Measurements from ENCODE around the gene KDM1A.

KDM1A gene

GRCh38 chr1:23013657-23014056, 5.6 kb upstream of the KDM1A start:
- no peak for DNase-seq (ENCODE audit: low read depth in 2 of 2)

GRCh38 chr1:23018661-23019093, 591 bp upstream of the KDM1A start:
- no peak for DNase-seq (ENCODE audit: low read depth in 2 of 2)

GRCh38 chr1:23019863-23020625, 776 bp downstream of the KDM1A start:
- no peak for DNase-seq (ENCODE audit: low read depth in 2 of 2)

DNA sequence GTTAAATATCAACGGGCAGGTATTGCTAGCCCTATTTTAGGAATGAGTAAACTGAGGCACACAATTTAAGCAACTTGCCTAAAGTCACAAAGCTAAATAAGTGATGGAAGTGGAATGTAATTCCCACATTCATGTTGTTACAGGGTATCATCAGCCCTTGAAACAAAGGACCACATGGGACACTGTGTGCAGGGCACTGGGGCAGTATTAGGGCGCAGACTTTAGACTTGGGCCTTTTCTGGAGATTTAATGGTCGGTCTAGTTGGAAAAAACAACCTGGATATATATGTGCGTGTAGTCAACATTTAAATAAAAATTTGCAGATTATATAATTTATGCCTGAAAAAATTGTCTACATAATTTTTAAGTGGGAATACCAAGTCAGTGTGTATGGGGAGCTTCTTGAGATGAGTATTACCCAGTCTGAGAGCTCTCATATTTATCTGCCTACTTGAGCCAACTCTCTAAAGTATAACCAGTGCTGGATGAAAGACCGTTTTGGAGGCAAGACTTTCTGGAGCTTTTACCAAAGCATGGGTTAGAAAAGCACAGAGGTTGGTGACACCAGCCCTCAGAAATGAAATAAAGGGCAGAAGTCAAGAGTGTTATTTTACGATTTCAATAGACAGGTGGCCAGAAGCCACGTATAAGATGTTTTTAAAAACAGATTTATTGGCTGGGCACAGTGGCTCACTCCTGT, 1.6 kb downstream of the KDM1A start:
- no peak for DNase-seq (ENCODE audit: low read depth in 2 of 2)

GRCh38 chr1:23021834-23022233, 2.6 kb downstream of the KDM1A start:
- no peak for DNase-seq (ENCODE audit: low read depth in 2 of 2)

GRCh38 chr1:23023174-23023845, 4.0 kb downstream of the KDM1A start:
- DNase-seq (ENCODE audit: low read depth in 2 of 2), result no peak

GRCh38 chr1:23026568-23026967, 7.3 kb downstream of the KDM1A start:
- DNase-seq (ENCODE audit: low read depth in 2 of 2), result no peak

DNA sequence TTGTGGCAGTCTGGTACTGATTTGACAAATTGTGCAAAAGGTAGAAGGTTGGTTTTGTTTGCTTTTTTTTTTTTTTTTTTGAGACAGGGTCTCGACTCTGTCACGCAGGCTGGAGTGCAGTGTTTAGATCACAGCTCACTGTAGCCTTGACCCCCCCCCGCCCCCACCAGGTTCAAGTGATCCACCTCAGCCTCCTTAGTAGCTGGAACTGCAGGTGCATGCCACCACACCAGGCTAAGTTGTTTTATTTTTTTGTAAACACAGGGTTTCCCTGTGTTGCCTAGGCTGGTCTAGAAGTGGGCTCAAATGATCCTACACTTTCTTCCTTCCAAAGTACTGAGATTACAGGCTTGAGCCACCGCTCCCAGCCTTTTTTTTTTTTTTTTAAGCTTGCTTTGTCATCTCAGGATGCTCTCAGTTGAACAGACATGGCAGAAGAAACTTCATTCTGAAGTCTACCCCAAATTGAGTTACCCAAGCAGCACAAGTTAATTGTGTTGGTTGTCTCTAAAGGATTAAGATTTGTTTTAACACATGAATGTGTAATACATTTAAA, 8.2 kb downstream of the KDM1A start:
- no peak for DNase-seq (ENCODE audit: low read depth in 2 of 2)

- DNase-seq (ENCODE audit: low read depth in 2 of 2), result no peak
Observed at GRCh38 chr1:23029337-23029736, 10.1 kb downstream of the KDM1A start.

DNA sequence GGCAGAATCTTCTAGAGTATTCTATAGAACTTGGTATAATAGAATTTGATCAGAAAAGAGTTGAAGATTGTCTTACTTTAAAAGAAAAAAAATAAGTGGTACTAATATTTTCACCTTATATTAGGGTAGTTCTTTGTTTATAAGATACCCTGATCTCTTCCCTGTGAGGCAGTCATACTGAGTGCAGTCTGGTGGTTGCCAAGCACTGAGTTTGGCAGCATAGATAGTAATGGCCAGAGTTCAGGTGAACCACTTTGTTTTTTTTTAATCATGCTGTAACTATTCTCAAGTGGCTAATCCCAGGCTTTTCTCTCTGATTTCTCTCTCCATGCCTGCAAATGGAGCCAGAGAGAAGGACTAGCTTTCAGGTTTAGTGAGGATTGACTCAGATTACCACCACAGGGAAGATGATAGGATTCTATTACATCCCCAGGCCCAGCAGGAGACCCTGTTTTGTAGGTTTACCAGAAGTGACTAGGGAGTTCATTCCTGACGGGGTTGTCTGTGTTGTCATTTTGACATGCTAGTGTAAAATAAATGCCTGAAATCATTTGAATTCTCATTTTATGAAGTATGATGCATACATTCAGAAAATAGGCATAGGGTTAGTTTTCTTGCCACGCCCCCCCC, 16.7 kb downstream of the KDM1A start:
- DNase-seq (ENCODE audit: low read depth in 2 of 2), result no peak

GRCh38 chr1:23037081-23037740, 17.9 kb downstream of the KDM1A start:
- no peak for DNase-seq (ENCODE audit: low read depth in 2 of 2)

DNA sequence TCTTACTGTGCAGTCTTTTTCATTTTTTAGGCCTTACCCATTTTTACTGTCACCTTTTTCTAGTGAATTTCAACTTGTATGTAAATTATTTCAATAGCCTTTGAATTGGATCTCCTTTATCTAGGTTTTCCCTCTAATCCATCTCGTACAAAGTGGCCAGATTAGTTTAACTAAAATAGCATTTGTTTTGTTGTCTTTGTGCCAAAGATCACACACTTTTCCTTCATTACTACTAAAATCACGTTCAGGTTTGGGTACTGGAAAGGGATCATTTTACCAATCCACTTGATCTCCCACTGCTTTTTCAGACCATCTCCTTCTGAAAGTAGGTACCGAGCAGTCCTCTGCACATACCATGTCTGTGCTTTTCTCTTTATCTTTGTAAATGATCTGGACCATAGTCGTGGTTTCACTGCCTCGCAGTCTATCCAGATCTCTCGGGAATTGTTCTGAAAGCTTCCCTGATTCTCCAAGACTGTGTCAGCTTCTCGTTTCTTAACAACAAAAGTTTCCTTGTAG, 20.1 kb downstream of the KDM1A start:
- DNase-seq (ENCODE audit: low read depth in 2 of 2), result no peak

DNA sequence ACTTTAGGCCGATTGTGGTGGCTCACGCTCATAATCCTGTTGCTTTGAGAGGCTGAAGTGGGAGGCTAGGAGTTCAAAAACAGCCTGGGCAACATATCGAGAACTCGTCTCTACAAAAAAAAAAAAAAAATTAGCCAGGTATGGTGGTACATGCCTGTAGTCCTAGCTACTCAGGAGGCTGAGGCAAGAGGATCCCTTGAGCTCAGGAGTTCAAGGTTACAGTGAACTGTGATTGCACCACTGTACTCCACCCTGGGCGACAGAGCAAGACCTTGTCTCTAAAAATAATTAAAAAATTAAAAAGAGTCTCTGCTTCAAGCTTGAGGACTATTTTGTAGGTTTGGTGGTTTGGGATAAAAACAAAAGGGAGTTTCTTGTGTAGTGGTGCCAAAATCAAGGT, 21.2 kb downstream of the KDM1A start:
- no peak for DNase-seq (ENCODE audit: low read depth in 2 of 2)

- no peak for DNase-seq (ENCODE audit: low read depth in 2 of 2)
Observed at GRCh38 chr1:23044035-23044434, 24.8 kb downstream of the KDM1A start.

DNA sequence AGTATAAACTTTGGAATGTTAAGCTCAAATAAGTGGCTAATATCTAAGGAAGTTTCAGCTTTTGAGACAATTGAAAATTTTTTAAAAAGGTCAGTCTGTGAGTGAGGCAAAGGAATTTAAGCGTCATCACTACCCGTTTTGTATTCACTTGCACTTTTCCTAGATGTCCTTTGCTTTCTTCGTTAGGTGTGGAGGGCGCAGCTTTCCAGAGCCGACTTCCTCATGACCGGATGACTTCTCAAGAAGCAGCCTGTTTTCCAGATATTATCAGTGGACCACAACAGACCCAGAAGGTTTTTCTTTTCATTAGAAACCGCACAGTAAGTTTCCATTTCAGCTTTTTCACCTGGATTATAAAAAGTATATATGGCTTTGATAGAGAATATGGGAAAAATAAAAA, 30.9 kb downstream of the KDM1A start:
- no peak for DNase-seq (ENCODE audit: low read depth in 2 of 2)

DNA sequence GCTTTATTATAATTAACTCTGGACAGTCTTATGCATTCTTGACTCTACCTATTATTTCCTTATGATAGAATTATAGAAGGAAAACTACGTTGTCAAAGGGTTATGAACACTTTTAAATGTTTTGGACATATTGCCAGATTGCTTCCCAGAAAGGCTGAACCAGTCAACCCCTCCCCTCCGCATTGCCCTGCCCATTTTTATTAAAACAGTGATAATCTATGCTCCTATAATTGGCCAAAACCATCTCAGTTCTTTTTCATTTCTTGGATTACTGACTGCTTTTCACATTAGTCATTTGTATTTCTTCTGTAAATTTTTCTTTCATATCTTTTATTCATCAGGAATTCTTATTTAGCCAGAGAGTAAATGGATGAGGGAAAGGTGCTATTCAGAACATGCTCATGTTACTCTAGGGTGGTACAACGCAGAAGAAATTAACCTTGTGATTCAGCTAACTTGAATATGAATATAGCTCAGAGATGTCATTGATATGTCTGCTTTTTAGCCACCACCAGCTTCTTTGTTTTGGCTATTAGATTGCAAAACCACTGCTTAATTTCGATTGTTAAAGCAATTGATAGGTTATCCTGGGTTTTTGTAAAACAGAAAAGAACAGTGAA, 32.1 kb downstream of the KDM1A start:
- DNase-seq (ENCODE audit: low read depth in 2 of 2), result no peak

DNA sequence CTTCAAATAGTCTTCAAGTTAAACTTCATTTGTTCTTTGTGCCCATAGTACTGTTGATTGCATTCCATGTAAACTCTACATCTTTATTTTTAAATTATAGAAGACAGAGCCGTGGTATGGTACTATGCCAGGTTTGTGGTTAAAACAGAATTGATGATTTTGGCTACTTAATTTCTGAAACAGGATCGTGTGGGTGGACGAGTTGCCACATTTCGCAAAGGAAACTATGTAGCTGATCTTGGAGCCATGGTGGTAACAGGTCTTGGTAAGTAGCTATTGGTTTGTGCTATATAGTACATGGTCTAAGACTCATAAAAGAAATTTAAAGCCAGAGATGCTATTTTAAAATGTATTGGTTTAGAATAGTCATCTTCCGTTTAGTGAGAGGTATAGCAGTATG, 38.0 kb downstream of the KDM1A start:
- no peak for DNase-seq (ENCODE audit: low read depth in 2 of 2)

GRCh38 chr1:23062271-23062670, 43.0 kb downstream of the KDM1A start:
- DNase-seq (ENCODE audit: low read depth in 2 of 2), result no peak

DNA sequence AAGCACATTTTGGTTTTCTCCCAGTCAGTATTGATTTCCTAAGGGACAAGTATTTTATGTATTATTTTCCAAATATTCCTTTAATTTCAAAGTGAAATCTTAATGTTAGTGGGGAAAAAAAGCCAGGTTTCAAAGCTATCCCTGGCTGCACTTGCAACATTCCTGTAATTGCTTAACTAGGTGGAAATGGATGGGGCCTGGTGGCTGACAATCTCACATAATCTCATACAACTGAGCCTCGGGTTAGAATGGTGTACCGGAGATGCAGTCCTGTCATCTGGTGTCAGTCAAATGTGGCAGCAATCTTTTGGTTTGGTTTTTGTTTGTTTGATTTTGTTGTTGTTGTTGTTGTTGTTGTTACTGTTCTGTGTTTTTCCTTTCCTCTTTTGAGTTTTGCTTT, 46.1 kb downstream of the KDM1A start:
- DNase-seq (ENCODE audit: low read depth in 2 of 2), result no peak

GRCh38 chr1:23066075-23066474, 46.8 kb downstream of the KDM1A start:
- DNase-seq (ENCODE audit: low read depth in 2 of 2), result no peak

- no peak for DNase-seq (ENCODE audit: low read depth in 2 of 2)
Observed at GRCh38 chr1:23069149-23069548, 49.9 kb downstream of the KDM1A start.
